HG03175 (cell line): ENCODE results near the gene CETP.
A peak's percentile ranks its signal among the peaks of the same experiment; 100 is the strongest.
"Not testable (repeated sequence)": the region's sequence is repeated elsewhere in the genome, so short reads cannot be mapped to it uniquely, and the experiment has no call there.

Source experiments
- ATAC-seq: cut with Tn5 transposase; IDR thresholded peaks from one replicate; pipeline ENCODE4 v1.9.1; 2021; ENCODE audit warnings: mild to moderate bottlenecking, moderate library complexity; ENCODE audit not compliant: unreplicated experiment

CETP gene

DNA sequence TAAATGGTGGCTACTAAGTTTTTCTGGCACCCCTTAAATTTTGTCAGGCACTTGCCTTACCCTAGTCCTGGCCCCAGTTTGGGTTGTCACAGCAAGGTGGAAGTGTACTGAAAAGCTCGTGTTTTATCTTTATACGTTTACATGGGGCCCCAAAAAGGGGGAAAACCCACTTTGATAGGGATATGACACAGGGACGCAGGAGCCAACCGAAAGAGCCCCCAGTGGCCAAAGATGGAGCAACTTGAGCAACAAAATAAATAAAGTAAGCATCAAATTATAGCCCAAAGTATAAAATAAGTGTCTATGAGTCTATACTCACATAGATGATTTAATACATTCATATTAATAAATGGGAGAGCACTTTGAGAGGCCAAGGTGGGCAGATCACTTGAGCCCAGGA, 5.0 kb upstream of the CETP start:
- no peak for ATAC-seq

DNA sequence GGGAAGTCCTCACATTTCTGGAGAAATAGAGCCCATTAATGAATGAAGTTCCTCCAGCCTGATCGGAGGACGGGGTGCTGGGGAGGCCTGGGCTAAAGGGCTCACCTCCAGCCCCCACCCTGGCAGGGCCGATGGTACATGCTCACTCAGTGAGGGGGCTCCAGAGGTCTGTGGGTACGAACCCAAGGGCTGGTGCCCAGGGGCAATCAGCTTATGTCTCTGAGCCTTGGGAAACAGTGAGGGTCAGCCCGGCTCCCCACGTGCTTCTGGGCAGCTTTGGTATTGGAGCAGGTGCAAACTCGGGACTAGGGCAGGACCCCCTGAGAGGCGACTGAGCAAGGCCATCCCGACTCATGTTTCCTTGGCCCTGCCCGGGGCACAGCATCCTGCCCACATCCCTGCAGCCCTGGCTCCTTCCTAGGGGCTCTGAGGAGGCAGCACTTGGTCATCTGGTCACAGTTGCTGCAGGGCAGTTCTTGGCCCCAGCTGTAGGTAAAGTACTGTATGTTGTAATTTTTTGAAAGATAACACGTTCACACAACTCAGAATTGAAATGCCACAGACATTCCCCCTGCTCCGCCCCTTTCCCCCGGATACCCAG, 969 bp upstream of the CETP start:
- no peak for ATAC-seq

DNA sequence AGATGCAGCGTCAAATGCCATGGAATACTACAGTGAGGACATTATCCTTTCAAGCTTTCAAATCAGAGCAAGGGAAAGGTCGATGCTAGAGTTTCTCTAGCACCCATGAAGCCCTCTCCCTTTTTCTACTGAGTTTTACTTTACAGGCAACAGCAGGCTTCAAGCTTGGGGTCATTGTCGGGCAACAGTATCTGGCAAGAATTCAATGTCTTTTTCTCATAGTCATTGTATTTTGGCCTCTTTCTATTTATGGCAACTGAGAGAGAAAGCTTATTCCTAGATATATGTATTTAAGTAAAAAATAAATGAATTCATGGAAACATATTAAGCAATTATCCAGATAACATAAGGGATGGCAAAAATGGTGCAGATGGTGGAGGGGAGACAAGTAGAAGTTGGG, 364 bp upstream of the CETP start:
- no peak for ATAC-seq

DNA sequence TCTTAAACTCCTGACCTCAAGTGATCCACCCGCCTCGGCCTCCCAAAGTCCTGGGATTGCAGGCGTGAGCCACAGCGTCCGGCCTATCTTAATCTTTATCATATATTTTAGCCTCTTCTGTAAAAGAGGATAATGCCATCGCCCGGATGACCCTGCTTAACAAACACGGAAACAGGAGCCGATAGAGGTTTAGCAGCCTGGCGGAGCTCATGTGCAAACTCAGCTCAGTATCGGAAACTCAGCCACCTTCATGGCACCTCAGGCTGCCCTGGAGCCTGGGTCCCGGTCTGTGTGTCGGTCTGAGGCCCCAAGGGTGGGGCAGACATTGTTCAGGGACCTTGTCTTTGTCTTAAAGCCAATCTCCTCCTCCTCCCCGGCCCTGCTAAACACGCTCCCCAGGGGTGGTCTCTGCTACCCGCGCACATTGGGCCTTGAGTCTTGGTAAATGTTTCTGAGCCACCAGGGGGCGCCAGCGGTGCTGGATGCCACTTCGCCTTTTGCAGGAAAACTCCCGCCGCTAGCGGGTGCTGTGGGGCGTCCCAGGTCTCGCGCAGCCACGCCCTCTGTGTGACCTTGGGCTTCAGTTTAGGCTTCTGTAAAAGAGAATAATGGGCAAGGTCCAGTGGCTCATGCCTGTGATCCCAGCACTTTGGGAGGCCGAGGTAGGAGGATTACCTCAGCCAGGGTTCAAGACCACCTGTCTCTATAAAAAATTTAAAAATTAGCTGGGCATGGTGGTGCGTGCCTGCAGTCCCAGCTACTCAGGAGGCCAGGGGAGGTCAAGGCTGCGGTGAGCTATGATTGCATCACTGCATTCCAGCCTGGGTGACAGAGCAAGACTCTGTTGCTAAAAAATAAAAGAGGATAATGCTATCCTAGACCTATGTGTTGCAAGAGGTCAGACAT, 2.7 kb downstream of the CETP start:
- ATAC-seq = peak; percentile 80

DNA sequence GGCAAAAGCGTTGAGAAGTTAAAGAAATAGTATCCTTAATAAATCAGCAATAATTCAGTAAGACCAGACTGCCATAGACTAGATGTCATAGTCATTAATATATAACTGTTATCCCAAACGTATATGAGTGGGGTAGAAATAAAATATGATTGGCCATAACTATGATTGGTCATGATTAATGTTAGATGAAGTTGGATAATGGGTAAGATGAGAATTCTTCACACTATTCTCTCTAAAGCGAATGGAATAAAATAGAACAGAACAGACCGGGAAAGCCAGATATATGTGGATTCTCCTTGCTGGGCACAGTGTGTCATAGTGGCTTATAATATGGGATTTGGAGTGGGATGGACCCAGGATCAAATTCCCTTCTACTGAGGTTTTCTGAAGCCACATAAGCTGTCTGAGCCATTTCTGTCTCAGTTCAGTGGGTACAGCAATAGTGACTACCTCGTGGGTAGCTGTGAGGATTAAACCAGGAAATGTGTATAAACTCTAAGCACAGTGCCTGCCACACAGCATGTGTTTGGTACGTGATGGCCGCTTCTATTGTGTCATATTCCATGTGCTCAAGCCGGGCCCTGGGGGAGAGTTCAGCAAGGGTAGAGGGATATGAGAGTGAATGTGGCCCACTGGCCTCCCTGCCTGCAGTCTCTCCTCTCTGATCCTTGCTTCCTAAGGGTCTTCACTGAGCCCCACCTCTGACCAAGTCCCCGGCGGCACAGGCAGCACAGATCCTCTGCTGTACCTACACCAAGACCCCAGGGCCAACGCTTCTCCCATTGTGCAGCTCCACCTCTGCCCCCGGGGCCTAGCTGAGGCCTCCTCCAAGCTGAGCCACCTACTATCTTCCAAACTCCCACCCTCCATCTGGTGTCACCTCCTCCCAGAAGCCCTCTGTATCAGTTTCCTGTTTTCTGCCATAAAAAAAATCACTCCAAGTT, 3.7 kb downstream of the CETP start:
- no peak for ATAC-seq

DNA sequence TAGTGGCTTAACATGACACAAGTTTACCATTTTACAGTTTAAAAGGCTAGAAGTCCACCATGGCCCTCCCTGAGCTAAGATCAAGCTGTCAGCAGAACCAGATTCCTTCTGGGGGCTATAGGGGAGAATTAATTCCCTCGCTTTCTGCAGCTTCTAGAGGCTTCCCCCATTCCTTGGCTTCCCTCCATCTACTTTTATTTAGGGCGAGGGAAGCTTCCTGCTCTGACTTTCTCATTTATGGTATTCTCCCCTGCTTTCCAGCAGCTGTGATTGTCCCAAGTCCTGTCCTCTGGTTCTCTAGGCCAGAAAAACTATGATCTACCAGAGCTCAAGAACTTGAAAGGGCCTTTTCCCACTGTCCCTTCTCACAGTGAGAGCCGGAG, 4.3 kb downstream of the CETP start:
- no peak for ATAC-seq

DNA sequence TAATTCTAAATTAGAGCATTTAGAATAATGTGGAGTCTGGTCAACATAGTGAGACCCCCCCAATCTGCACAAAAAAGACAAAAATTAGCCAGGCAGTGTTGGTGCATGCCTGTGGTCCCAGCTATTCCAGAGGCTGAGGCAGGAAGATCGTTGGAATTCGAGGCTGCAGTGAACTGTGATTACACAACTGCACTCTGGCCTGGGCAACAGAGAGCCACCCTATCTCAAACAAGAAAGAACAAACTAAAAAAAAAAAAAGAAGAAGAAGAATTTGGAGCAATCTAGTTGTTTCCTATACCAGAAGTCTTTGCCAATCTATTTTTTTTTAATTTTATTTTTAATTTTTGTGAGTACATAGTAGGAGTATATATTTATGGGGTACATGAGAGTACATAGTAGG, 6.0 kb downstream of the CETP start:
- no peak for ATAC-seq

DNA sequence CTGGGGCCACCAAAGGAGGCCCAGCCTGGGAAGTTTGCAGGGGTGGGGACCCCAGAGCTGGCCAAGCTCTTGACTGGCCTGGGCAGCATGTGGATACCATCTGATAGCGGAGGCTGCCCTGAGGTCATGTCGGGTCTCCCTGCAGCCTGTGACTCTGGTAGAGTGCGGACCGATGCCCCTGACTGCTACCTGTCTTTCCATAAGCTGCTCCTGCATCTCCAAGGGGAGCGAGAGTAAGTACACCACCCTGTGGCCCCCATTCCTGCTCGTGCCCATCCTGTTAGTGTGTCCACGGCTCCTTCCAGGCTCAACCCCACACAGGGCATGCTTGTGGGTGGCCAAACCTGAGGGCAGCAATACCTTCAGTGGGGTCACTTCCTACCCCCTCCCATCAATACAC, 8.0 kb downstream of the CETP start:
- no peak for ATAC-seq

DNA sequence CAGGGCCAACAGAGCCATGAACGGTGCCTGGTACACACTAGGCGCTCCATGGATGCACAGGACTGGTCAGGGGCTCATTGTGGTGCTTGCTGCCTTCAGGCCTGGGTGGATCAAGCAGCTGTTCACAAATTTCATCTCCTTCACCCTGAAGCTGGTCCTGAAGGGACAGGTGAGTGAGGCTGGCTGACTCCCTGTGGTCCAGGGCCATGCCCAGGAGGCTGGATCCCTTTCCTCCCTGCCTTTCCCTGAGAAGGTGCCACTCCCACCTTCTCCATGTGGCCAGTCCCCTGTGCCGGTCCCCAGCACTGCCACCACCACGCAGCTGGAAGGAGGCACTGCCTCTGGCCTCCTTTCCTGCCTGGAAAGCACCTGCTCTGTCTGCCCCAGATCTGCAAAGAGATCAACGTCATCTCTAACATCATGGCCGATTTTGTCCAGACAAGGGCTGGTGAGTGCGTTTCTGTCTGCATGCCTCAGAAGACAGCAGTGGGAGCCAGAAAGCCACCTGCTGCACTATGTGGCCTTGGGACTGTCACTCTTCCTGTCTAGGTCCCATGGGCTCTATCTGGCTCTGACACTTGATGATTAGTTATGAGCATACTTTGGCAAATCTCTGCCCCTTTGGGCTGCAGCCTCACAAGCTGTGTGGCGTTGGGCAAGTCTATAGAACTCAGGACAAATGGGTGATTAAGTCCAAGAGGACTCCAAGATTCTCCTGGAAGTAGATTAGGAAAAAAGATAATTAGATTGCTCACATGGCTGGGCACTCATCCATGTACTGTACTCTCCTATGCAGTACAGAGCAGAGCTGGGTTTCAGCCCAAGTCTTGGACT, 9.4 kb downstream of the CETP start:
- peak; percentile 74 for ATAC-seq

DNA sequence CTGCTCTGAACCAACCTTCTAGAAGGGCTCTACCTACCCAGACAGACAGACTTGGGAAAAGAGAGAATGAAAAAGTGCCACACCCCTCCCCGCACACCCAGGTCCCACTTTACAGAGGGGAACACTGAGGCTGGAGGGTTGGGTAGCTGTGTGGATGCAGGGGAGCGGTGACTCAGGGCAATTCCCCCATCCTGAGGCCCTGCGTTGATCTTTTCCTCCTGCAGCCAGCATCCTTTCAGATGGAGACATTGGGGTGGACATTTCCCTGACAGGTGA, 10.0 kb downstream of the CETP start:
- ATAC-seq = no peak

DNA sequence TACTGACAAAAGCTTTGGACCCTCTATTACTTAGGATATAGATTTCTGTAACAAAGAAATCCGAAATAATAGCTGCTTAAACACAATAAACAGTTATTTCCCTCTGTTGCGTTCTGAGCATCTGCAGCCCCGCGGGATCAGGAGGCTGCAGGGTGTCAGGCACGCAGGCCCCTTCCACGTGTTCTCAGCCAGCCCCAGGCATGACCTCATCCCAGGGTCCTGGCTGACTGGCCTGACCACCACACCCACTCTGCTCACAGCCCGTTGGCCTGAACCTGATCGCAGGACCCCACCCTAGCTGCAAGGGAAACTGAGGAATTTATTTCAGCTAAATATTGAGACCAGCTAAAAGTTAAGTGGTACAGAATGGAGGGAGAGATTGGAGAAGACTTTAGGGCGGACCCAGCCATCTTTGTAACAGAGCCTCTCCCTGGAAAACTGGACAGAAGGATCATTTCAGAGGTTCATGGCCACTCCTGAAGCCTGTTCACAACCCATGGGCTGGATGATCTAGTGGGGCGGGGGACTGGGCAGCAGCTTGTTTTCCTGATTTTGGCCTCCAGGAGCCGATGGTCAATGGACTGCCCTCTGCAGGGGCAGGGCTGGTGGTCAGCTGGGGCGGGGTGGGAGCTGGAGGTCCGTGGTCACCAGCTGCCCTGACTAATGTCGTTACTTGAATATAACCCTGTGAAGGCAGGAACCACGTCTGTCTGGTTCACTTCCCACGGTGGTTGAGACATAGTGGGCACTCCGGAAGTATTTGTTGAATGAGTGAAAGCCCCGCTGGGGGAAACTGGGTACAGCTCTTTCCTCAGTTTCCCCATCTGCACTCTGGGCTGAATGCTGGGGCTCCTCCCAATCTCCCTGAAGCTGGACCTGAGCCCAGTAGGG, 10.9 kb downstream of the CETP start:
- no peak for ATAC-seq

DNA sequence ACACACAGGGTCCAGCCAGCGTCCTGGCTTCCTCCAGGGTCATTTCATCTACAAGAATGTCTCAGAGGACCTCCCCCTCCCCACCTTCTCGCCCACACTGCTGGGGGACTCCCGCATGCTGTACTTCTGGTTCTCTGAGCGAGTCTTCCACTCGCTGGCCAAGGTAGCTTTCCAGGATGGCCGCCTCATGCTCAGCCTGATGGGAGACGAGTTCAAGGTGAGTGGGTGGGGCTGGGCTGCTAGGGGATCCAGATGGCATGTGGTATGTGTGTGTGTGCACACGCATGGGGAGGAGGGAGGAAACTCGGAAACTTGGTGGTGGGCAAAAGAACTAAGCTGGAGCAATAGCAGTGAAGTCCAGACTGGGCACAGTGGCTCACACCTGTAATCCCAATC, 11.5 kb downstream of the CETP start:
- ATAC-seq = no peak

DNA sequence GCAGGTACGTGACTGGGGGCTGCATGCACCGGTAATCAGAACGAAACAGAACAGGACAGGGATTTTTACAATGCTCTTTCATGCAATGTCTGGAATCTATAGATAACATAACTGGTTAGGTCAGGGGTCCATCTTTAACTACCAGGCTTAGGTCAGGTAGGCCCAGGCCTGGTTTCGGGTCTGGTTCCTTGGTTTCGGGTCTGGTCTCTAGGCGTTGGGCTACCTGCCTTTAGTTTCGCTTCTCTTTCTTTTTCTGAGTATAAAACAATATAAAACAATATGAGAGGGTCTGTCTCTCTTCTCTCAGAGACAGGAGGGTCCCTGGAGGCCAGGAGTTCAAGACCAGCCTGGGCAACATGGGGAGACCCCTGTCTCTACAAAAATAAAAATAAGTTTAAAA, 12.1 kb downstream of the CETP start:
- not testable (repeated sequence) for ATAC-seq

DNA sequence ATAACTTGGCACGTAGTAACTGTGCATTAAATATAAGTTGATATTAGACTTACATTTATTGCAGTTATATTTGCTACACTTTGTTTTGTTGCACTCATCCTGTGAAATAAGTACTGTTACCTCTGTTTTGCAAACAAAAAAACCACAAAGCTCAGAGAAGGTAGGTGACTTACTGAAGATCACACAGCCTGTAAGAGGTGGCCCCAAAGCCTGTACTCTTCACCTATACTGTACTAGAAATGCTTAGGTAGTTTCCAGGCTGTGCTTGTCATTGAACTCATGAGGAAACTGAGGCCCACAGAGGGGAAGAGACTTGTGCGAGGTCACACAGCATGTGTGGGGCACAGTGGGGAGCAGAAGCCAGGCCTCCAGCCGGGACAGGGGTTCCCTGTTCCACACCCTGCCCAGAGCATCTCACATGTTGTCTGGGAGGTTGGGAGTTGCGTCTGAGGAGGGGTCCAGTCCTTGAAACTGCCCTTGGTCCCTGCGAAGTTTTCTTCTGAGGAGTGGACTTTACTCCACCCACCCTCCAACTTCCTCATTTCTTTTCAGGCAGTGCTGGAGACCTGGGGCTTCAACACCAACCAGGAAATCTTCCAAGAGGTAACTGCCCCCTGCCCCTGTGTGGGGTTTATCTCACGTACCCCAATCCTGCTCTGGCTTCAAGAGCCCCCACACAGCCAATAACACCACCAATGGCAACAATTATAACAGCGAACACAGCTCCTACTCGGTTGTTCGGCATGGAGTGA, 13.0 kb downstream of the CETP start:
- no peak for ATAC-seq

DNA sequence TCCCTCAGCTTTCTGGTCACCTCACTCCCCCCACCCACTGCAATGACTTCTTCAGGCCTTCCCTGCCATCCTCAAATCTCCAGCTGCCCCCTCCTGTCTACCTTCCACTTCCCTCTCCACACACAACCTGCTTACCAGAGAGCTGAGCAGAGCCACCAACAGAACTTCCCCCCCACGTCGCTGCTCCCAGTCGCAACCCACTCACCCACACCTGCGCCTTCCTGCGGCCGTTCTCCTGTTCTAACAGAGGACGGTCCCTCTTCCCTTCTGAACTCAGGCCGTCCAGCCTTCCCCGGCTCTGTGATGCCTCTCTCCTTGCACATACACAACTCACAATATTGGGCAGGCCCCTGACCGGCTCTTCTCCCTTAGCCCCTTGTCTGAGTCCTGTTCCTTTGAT, 14.0 kb downstream of the CETP start:
- ATAC-seq = no peak

DNA sequence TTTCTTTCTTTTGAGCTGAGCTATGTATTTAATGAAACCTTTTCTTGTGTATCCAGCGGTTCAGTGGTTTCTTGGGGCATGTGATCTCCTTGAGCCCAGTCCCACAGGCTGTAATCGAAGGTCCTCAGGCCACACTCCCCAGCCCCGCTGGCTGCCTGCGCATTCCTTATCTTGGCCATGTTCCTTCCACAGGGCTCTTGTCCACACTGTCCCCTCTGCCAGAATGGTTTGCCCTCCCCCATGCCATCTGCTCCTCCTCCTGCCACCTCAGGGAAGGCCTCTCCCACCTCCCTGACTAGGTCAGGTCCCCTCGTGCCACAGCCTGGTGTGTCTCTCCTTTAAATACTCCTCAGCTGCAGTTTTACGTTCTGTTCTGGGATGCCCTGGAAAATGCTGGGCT, 15.5 kb downstream of the CETP start:
- no peak for ATAC-seq

DNA sequence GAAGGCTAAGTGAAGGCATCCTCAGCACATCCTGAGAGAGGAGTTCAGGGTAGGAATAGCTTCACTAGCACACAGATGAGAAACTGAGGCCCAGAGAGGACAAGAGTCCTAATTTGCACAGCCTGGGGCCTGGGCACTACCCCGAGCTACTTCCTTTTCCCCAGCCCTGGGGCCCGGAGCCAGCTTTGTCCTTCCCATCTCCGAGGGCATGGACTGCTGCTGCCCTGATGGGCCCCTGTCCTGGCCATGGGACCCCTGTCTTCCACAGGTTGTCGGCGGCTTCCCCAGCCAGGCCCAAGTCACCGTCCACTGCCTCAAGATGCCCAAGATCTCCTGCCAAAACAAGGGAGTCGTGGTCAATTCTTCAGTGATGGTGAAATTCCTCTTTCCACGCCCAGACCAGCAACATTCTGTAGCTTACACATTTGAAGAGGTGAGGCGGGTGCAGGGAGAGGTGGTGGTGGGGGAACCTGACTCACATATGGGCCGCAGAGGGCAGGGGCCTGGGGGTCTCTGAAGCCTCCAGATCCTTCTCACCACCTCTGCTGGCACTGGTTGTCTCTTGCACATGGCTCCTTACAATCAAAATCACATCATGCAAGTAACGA, 16.2 kb downstream of the CETP start:
- ATAC-seq = no peak

DNA sequence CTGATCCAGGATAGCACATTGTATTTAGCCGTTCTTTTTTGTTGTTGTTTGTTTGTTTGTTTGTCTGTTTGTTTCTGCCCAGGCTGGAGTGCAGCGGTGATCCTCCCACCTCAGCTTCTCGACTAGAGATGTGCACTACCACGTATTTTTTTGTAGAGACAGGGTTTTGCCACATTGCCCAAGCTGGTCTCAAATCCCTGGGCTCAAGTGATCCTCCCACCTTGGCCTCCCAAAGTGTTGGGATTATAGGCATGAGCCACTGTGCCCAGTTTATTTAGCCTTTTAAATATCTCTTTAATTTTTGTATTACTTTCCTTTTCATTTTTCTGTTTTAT, 18.4 kb downstream of the CETP start:
- ATAC-seq = no peak
